Activated CD4-positive, alpha-beta T cell treated with anti-CD3 and anti-CD28 coated beads for 36 hours (primary cell): ENCODE measurements around the gene NUDT3. TPM values are rescaled to one million over a fixed set of nuclear protein-coding genes. Genes with fewer than 3 reads are reported as not detected.
"Not testable (repeated sequence)": the region's sequence is repeated elsewhere in the genome, so short reads cannot be mapped to it uniquely, and the experiment has no call there.

ENCODE experiments used
- ATAC-seq: fragments of 200-7000 bp; cut with Tn5 transposase; one replicate; pipeline ENCODE4 v1.10.0; 2021; ENCODE audit warnings: mild to moderate bottlenecking, moderate library complexity
- CTCF ChIA-PET: fragments of 350-600 bp; sonication (Branson Sonifier 250); formaldehyde crosslinking; loops from one replicate; lab custom pipeline; 2021; ENCODE audit warnings: antibody characterized with exemption; lab: Charles Lee
- POLR2A ChIA-PET: fragments of 350-600 bp; sonication (Branson Sonifier 250); formaldehyde crosslinking; loops from one replicate; lab custom pipeline; 2021; ENCODE audit warnings: antibody characterized with exemption, inconsistent platforms; lab: Charles Lee
- DNase-seq: peaks from one replicate; pipeline ENCODE4 v3.0.0-alpha.2; 2020
- H3K27ac Mint-ChIP-seq: one replicate; pipeline ENCODE4 v1.8.0; 2021; ENCODE audit warnings: mixed read lengths
- H3K27me3 Mint-ChIP-seq: one replicate; pipeline ENCODE4 v1.8.0; 2021; ENCODE audit warnings: mixed read lengths
- H3K36me3 Mint-ChIP-seq: one replicate; pipeline ENCODE4 v1.8.0; 2021; ENCODE audit warnings: low read depth, mixed read lengths
- H3K4me1 Mint-ChIP-seq: one replicate; pipeline ENCODE4 v1.8.0; 2021; ENCODE audit warnings: mixed read lengths
- H3K4me3 Mint-ChIP-seq: one replicate; pipeline ENCODE4 v1.8.0; 2021; ENCODE audit warnings: mild to moderate bottlenecking, moderate library complexity, mixed read lengths
- H3K9me3 Mint-ChIP-seq: one replicate; pipeline ENCODE4 v1.8.0; 2021; ENCODE audit warnings: low read depth, mixed read lengths
- intact Hi-C, 2 experiments: fragments of 100-400 bp; cut with DNase I in 1 of 2; cut with micrococcal nuclease in 1 of 2; formaldehyde crosslinking; loops; one replicate each; pipeline versions ENCODE4 v1.14.2 to v1.15.1; 2022 to 2024; cut with DNase I, micrococcal nuclease
- total RNA-seq, 2 experiments: library from RNA; stranded (reverse); gene quantifications; one replicate each; pipeline ENCODE4 v1.2.3, GENCODE V29; 2021

Gene NUDT3
- total RNA-seq, 2 experiments from 2014 or later = 13.3 to 13.6 TPM

DNA sequence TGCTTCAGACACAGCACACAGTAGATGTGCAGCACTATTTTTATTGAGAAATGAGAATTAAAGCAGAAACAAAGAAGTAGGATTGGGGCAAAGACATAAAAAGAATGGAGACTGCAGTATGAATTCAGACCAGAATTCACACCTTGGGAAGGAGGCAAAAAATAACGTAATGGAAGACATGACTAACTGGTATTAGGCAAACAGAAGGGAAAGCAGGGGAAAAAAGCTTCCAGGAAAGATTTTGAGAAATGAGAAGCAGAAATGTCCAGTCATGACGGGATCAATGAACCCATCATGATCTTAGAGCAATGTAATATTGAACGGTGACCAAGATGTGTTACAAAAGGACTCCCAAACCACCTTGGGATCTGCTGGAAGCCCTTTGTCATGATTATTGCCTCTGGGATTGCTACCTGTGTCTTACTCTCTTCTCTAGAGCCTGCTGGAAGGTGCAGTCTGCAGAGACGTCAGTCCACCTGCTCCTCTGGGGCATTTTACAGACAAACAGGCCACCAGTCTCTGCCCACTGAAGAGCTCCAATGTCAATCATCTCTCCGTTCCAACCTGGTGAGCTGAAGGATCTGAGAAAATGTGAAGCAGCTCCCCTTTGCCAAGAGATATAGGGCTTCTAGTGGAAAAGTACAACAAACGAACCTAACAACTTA, 8.7 kb downstream of the NUDT3 start:
- Mint-ChIP-seq H3K4me1 (peaks cover 24% of the 10 kb centered on the region), H3K36me3 (peaks cover 3% of the 10 kb centered on the region), H3K9me3 (no peaks in the 10 kb centered on the region), H3K27ac (no peak overlapping the region), H3K4me3 (no peak overlapping the region), H3K27me3 (no peaks in the 10 kb centered on the region)
- intact Hi-C loops = no loop called here
- POLR2A ChIA-PET = no interaction called here
- no peak for DNase-seq
- CTCF ChIA-PET = interaction anchor here (0.7 to 0.8 kb wide), 3 partner anchors 85 to 762 kb away, joined by 3 read pairs; no protein-coding TSS in a partner anchor
- ATAC-seq = no peak

DNA sequence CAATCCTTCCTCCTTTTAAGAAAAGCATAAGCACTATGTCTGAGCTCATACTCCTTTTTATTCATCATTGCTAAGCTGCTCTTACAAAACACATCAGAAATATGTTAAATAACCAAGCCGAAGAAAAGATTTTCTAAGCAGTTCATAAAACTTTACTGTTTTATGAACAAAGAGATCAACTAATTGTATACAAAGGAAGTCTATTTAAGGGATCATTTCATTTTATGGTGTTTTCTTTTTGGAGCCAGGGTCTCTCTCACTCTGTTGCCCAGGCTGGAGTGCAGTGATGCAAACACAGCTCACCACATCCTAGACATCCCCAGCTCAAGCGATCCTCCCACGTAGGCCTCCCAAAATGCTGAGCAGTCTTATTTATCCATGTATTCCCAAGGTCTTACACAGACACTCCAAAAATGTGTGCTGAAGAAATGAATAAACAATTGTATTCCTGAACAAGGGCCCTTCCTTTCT, 9.3 kb downstream of the NUDT3 start:
- H3K9me3 Mint-ChIP-seq = no peaks in the 10 kb centered on the region
- intact Hi-C loops = no loop called here
- H3K4me1 Mint-ChIP-seq = peaks cover 28% of the 10 kb centered on the region
- no peaks in the 10 kb centered on the region for H3K27me3 Mint-ChIP-seq
- no peak overlapping the region for H3K4me3 Mint-ChIP-seq
- CTCF ChIA-PET = interaction anchor here (0.7 to 0.8 kb wide), 2 partner anchors 84 to 763 kb away, joined by 3 read pairs; no protein-coding TSS in a partner anchor
- peaks cover 3% of the 10 kb centered on the region for H3K36me3 Mint-ChIP-seq
- no peak overlapping the region for H3K27ac Mint-ChIP-seq
- POLR2A ChIA-PET = no interaction called here
- ATAC-seq = no peak
- no peak for DNase-seq

DNA sequence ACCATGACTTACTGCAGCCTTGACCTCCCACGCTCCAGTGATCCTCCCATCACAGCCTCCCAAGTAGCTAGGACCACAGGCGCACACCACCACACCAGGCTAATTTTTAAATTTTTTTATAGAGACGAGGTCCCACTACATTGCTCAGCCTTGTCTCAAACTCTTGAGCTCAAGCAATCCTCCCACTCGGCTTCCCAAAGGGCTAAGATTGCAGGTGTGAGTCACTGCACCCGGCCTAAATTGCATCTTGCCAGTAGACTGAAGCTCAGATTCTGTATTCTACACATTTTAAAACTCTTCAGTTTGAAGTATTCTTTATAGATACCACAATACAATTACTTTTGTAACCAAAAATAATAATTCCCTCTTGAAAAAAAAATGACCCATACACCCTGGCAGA, 11.4 kb downstream of the NUDT3 start:
- no peak for DNase-seq
- Mint-ChIP-seq H3K4me1 (peaks cover 19% of the 10 kb centered on the region), H3K9me3 (no peaks in the 10 kb centered on the region), H3K27me3 (no peaks in the 10 kb centered on the region), H3K4me3 (no peak overlapping the region), H3K36me3 (peaks cover 3% of the 10 kb centered on the region), H3K27ac (no peak overlapping the region)
- intact Hi-C loops = no loop called here
- ATAC-seq = no peak
- CTCF ChIA-PET = interaction anchor here (0.6 to 1.6 kb wide), 2 partner anchors 36 to 326 kb away, joined by 3 to 4 read pairs; no protein-coding TSS in a partner anchor
- POLR2A ChIA-PET = no interaction called here

DNA sequence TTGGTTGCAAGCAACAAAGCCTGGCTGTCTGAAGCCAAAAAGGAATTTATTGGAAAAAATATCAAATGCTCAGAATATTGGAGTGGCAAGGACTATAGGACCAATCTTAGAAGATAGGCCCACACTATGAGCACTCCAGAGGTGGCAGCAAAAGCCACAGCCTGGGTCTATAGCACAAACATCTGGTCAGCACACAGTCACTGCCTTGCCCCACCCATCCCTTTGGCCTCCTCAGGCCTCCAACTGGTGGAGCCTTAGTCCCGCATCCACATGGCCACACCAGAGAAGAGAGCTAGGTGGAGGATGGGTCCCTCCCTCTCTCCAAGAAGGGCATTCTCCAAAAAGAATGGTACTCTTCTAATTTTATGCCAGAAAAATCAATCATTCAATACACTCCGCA, 14.0 kb downstream of the NUDT3 start:
- ATAC-seq (no peak), DNase-seq (no peak)
- intact Hi-C loops = no loop called here
- POLR2A ChIA-PET = no interaction called here
- CTCF ChIA-PET = no interaction called here
- H3K9me3 Mint-ChIP-seq = no peaks in the 10 kb centered on the region
- H3K27me3 Mint-ChIP-seq = no peaks in the 10 kb centered on the region
- peaks cover 3% of the 10 kb centered on the region for H3K36me3 Mint-ChIP-seq
- H3K4me3 Mint-ChIP-seq = no peak overlapping the region
- H3K27ac Mint-ChIP-seq = no peak overlapping the region
- peaks cover 15% of the 10 kb centered on the region for H3K4me1 Mint-ChIP-seq

DNA sequence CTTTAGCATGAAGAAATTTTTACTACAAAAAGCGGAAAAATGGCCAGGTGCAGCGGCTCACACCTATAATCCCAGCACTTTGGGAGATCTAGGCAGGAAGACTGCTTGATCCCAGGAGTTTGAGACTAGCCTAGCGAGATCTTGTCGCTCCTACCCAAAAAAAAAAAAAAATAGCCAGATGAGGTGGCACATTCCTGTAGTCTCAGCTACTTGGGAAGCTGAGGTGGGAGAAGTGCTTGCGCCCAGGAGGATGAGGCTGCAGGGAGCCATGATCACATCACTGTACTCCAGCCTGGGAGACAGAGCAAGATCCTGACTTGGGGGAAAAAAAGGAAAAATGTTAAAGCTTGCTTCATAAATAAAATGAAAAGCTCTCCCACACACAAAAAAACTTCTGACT, 14.5 kb downstream of the NUDT3 start:
- H3K27me3 Mint-ChIP-seq = no peaks in the 10 kb centered on the region
- ChIA-PET POLR2A (no interaction called here), CTCF (no interaction called here)
- intact Hi-C loops = no loop called here
- peaks cover 13% of the 10 kb centered on the region for H3K4me1 Mint-ChIP-seq
- no peak overlapping the region for H3K4me3 Mint-ChIP-seq
- DNase-seq = no peak
- H3K36me3 Mint-ChIP-seq = peaks cover 3% of the 10 kb centered on the region
- no peak for ATAC-seq
- no peak overlapping the region for H3K27ac Mint-ChIP-seq
- H3K9me3 Mint-ChIP-seq = no peaks in the 10 kb centered on the region

DNA sequence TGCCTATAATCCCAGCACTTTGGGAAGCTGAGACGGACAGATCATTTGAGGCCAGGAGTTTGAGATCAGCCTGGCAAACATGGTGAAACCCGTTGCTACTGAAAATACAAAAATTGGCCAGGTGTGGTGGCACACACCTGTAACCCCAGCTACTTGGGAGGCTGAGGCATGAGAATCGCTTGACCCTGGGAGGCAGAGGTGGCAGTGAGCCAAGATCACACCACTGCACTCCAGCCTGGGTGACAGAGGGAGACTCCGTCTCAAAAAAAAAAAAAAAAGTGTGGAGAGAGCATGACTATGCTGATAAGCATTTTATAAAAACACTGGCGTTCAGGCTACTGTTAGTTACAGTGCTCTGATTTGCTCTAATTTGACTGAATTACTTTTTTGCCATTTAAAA, 14.9 kb downstream of the NUDT3 start:
- DNase-seq, CTCF ChIA-PET, intact Hi-C loops: not testable (repeated sequence)

DNA sequence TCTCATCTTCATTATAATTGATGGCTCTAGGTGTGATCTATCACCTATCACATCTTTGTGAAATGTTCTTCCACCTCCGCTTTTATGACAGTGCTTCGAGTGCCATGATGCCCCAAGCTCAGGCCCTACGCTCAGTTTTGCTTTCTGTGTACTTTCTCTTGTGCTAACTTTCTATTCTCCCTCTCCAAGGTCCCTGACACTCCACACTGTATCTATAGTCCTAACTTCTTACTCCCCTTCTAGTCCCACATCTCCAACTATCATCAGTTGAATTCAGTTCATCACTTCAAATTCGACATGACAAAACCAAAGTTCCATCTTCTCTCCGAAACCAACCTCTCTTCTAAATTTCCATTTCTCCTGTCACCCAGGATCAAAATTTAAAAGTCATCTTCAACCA, 16.6 kb downstream of the NUDT3 start:
- Mint-ChIP-seq H3K27ac (no peak overlapping the region), H3K4me1 (peaks cover 6% of the 10 kb centered on the region), H3K4me3 (no peak overlapping the region), H3K9me3 (no peaks in the 10 kb centered on the region), H3K27me3 (no peaks in the 10 kb centered on the region), H3K36me3 (peaks cover 9% of the 10 kb centered on the region)
- ATAC-seq = no peak
- CTCF ChIA-PET = interaction anchor here (0.7 kb wide), 1 partner anchor 827 kb away, joined by 4 read pairs; no protein-coding TSS in a partner anchor
- no peak for DNase-seq
- POLR2A ChIA-PET = interaction anchor here (0.6 kb wide), 2 partner anchors 14 to 60 kb away, joined by 3 to 4 read pairs; no protein-coding TSS in a partner anchor
- intact Hi-C loops = no loop called here

More for the DNA sequence above, 14.9 kb downstream of the NUDT3 start:
- H3K27ac Mint-ChIP-seq, H3K4me3 Mint-ChIP-seq, POLR2A ChIA-PET, H3K9me3 Mint-ChIP-seq, H3K36me3 Mint-ChIP-seq, H3K27me3 Mint-ChIP-seq, ATAC-seq: not testable (repeated sequence)
- H3K4me1 Mint-ChIP-seq = peaks cover 13% of the 10 kb centered on the region

DNA sequence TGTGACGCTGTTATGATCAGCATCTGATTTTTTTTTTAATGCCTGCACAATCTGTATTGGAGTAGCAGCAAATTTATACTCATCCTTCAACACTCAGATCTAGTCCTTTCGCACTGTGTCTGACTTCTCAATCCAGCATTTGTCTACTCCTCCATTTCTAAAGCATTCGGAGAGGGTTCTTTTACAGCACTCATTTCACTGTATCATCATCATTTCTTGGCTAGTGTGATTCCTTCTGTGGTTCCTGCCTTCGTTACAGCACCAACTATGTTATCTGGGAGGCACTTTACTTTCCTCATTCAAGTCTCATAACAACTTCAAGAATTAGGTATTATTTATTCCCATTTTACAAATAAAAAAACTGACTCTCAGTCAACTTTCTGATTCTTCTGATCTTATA, 18.0 kb downstream of the NUDT3 start:
- Mint-ChIP-seq H3K27ac (no peak overlapping the region), H3K27me3 (no peaks in the 10 kb centered on the region), H3K4me1 (peaks cover 13% of the 10 kb centered on the region), H3K4me3 (no peak overlapping the region), H3K9me3 (no peaks in the 10 kb centered on the region), H3K36me3 (peaks cover 6% of the 10 kb centered on the region)
- ChIA-PET CTCF (no interaction called here), POLR2A (no interaction called here)
- ATAC-seq (no peak), DNase-seq (no peak)
- intact Hi-C loops = no loop called here

DNA sequence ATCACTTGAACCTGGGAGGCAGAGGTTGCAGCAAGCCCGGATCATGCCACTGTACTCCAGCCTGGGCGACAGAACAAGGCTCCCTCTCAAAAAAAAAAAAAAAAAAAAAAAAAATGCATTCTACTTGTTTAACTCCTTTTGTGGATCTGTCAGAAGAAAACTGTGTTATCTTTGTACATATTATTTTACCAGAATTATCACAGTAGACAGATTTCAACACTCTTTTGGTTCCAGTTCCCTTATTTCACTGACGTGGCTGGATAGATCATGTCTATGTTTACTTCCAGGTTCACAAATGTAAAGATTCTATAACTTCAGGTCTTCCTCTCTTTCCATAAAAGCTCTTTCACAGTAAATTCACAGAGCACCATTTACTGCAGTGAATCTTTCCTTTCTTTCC, 18.4 kb downstream of the NUDT3 start:
- H3K27ac Mint-ChIP-seq = no peak overlapping the region
- ChIA-PET CTCF (no interaction called here), POLR2A (no interaction called here)
- H3K36me3 Mint-ChIP-seq = peaks cover 6% of the 10 kb centered on the region
- H3K4me3 Mint-ChIP-seq = no peak overlapping the region
- ATAC-seq (no peak), DNase-seq (no peak)
- intact Hi-C loops = no loop called here
- H3K27me3 Mint-ChIP-seq = no peaks in the 10 kb centered on the region
- H3K9me3 Mint-ChIP-seq = no peaks in the 10 kb centered on the region
- peaks cover 13% of the 10 kb centered on the region for H3K4me1 Mint-ChIP-seq

DNA sequence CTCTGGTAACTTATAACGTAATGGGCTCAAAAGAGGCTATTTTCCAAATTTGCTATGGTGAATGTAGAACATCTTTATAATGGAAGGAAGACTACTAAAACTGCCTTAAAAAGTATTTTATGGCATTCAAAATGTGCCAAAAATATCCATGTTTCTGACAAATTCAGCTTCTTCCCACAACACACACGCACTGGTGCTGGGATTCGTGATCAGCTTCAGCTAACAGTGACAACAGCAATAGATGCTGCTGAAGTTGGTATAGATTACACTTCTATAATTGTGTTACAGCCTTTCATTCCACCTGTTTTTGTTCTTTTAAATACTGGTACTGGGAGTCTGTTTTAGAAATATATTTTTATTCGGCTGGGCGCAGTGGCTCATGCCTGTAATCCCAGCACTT, 19.0 kb downstream of the NUDT3 start:
- no peaks in the 10 kb centered on the region for H3K27me3 Mint-ChIP-seq
- no peak for DNase-seq
- H3K9me3 Mint-ChIP-seq = no peaks in the 10 kb centered on the region
- peaks cover 11% of the 10 kb centered on the region for H3K4me1 Mint-ChIP-seq
- no peak overlapping the region for H3K4me3 Mint-ChIP-seq
- POLR2A ChIA-PET = no interaction called here
- H3K36me3 Mint-ChIP-seq = peaks cover 6% of the 10 kb centered on the region
- CTCF ChIA-PET = interaction anchor here (0.6 kb wide), 1 partner anchor 11 kb away, joined by 3 read pairs; no protein-coding TSS in a partner anchor
- intact Hi-C loops = no loop called here
- H3K27ac Mint-ChIP-seq = no peak overlapping the region
- ATAC-seq = no peak

DNA sequence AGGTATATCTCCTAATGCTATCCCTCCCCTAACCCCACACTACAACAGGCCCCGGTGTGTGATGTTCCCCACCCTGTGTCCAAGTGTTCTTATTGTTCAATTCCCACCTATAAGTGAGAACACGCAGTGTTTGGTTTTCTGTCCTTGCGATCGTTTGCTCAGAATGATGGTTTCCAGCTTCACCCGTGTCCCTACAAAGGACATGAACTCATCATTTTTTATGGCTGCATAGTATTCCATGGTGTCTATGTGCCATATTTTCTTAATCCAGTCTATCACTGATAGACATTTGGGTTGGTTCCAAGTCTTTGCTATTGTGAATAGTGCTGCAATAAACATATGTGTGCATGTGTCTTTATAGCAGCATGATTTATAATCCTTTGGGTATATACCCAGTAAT, 20.6 kb downstream of the NUDT3 start:
- ATAC-seq, H3K9me3 Mint-ChIP-seq, H3K4me3 Mint-ChIP-seq, H3K4me1 Mint-ChIP-seq, DNase-seq, H3K27me3 Mint-ChIP-seq, CTCF ChIA-PET, H3K36me3 Mint-ChIP-seq, H3K27ac Mint-ChIP-seq, POLR2A ChIA-PET, intact Hi-C loops: not testable (repeated sequence)

DNA sequence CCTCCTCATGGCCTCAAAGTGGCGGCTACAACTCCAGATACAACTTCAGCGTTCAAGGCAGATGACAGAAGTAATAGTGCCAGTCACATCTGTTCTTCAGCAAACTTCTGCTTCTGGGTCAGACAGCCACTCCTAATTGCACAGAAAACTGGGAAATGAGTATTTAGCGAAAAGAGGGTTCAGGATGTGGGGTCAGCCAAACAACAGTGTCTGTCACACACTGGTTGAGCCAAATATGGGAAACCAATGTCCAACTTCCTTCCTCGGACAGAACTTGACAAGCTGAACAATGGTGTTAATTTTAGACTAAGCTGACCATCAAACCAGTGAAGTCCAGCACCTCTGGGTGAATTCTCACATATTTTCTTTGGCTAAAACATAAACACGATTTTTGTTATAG, 22.1 kb downstream of the NUDT3 start:
- CTCF ChIA-PET = no interaction called here
- H3K27ac Mint-ChIP-seq = no peak overlapping the region
- DNase-seq (no peak), ATAC-seq (no peak)
- H3K27me3 Mint-ChIP-seq = no peaks in the 10 kb centered on the region
- intact Hi-C loops = no loop called here
- no peaks in the 10 kb centered on the region for H3K9me3 Mint-ChIP-seq
- POLR2A ChIA-PET = no interaction called here
- H3K36me3 Mint-ChIP-seq = peaks cover 7% of the 10 kb centered on the region
- peaks cover 11% of the 10 kb centered on the region for H3K4me1 Mint-ChIP-seq
- H3K4me3 Mint-ChIP-seq = no peak overlapping the region
